IMR-90 (cell line): ENCODE measurements around the gene GNAT3. TPM values are rescaled to one million over a fixed set of nuclear protein-coding genes. Genes with fewer than 3 reads are reported as not detected.
A peak's percentile ranks its signal among the peaks of the same experiment; 100 is the strongest.

Experiments
- ATAC-seq: fragments of 200-7000 bp; cut with Tn5 transposase; 2 replicates; pipeline ENCODE4 v1.9.1; 2020; ENCODE audit warnings: low read depth, mild to moderate bottlenecking, moderate library complexity
- BruUV-seq: library from RNA; stranded (reverse); fragments of 400-500 nt; replicated peaks from 2 replicates; lab custom pipeline; 2021; lab: Mats Ljungman, UMichigan
- CTCF ChIA-PET: fragments of 300-600 bp; formaldehyde crosslinking; extraction: SDS; loops from one replicate; lab custom pipeline; 2021; ENCODE audit warnings: antibody characterized with exemption; lab: Yijun Ruan, JAX
- POLR2A ChIA-PET: fragments of 300-600 bp; sonication (Branson Sonifier 250); formaldehyde crosslinking; loops from one replicate; lab custom pipeline; 2022; ENCODE audit warnings: antibody characterized with exemption; ENCODE audit not compliant: unreplicated experiment; lab: Charles Lee
- DNase-seq: peaks from one replicate; pipeline ENCODE4 v3.0.0; 2013
- H2AFZ ChIP-seq: replicated peaks from 2 replicates; pipeline ENCODE3; 2013; ENCODE audit warnings: low read length, mild to moderate bottlenecking; ENCODE audit not compliant: poor library complexity
- H2AK5ac ChIP-seq: 2 replicates; pipeline ENCODE4 v1.6.1; 2013; ENCODE audit warnings: low read depth, low read length, inconsistent platforms
- H2AK9ac ChIP-seq: replicated peaks from 2 replicates; pipeline ENCODE3; 2013; ENCODE audit warnings: mild to moderate bottlenecking, low read depth, low read length, moderate library complexity; ENCODE audit not compliant: poor library complexity
- H2BK120ac ChIP-seq: 2 replicates; pipeline ENCODE4 v1.6.1; 2013; ENCODE audit warnings: low read depth, low read length, inconsistent platforms
- H2BK15ac ChIP-seq: 3 replicates; pipeline ENCODE4 v1.6.1; 2013; ENCODE audit warnings: low read depth, low read length, inconsistent platforms
- H2BK20ac ChIP-seq: 2 replicates; pipeline ENCODE4 v1.6.1; 2013; ENCODE audit warnings: low read depth, mild to moderate bottlenecking, inconsistent platforms, low read length, moderate library complexity
- H2BK5ac ChIP-seq: 2 replicates; pipeline ENCODE4 v1.6.1; 2013; ENCODE audit warnings: mild to moderate bottlenecking, low read depth, low read length, inconsistent platforms; ENCODE audit not compliant: poor library complexity, severe bottlenecking
- H3K14ac ChIP-seq: replicated peaks from 2 replicates; pipeline ENCODE4 v1.6.1; 2013; ENCODE audit warnings: low read depth, low read length, inconsistent platforms
- H3K18ac ChIP-seq: 2 replicates; pipeline ENCODE4 v1.6.1; 2013; ENCODE audit warnings: low read depth, low read length, control low read depth
- H3K23ac ChIP-seq: 2 replicates; pipeline ENCODE4 v1.6.1; 2013; ENCODE audit warnings: low read depth, low read length, inconsistent platforms
- H3K27ac ChIP-seq: 2 replicates; pipeline ENCODE4 v1.5.1; 2013; ENCODE audit warnings: mild to moderate bottlenecking, control low read depth, low read length; ENCODE audit not compliant: insufficient read depth
- H3K27me3 ChIP-seq: 2 replicates; pipeline ENCODE4 v1.6.1; 2013; ENCODE audit warnings: low read length; ENCODE audit not compliant: control insufficient read depth, insufficient read depth
- H3K36me3 ChIP-seq: 2 replicates; pipeline ENCODE4 v1.6.1; 2013; ENCODE audit warnings: low read length, mixed read lengths; ENCODE audit not compliant: control insufficient read depth, insufficient read depth
- H3K4ac ChIP-seq: 2 replicates; pipeline ENCODE4 v1.6.1; 2013; ENCODE audit warnings: low read depth, low read length, inconsistent platforms
- H3K4me1 ChIP-seq: 2 replicates; pipeline ENCODE4 v1.6.1; 2013; ENCODE audit warnings: low read length, mixed read lengths; ENCODE audit not compliant: control insufficient read depth, insufficient read depth
- H3K4me2 ChIP-seq: 2 replicates; pipeline ENCODE4 v1.6.1; 2013; ENCODE audit warnings: low read depth, mild to moderate bottlenecking, control low read depth, low read length, moderate library complexity
- H3K4me3 ChIP-seq: 2 replicates; pipeline ENCODE4 v1.5.1; 2013; ENCODE audit warnings: low read depth, mild to moderate bottlenecking, control low read depth, low read length, moderate library complexity; ENCODE audit not compliant: insufficient read depth
- H3K56ac ChIP-seq: 2 replicates; pipeline ENCODE4 v1.6.1; 2013; ENCODE audit warnings: low read length, inconsistent platforms; ENCODE audit not compliant: insufficient read depth; ENCODE audit errors: extremely low read depth
- H3K79me1 ChIP-seq, 2 experiments: 2 replicates each; pipeline ENCODE4 v1.6.1; 2013; ENCODE audit warnings: low read length in 2 of 2, inconsistent platforms in 1 of 2, low read depth in 1 of 2
- H3K9ac ChIP-seq: 2 replicates; pipeline ENCODE4 v1.6.1; 2013; ENCODE audit warnings: low read depth, low read length, control low read depth
- H3K9me1 ChIP-seq: 2 replicates; pipeline ENCODE4 v1.6.1; 2013; ENCODE audit warnings: low read length, inconsistent platforms; ENCODE audit not compliant: insufficient read depth
- H3K9me3 ChIP-seq: 2 replicates; pipeline ENCODE4 v1.6.1; 2013; ENCODE audit warnings: low read length; ENCODE audit not compliant: control insufficient read depth, insufficient read depth
- H4K20me1 ChIP-seq: 2 replicates; pipeline ENCODE4 v1.6.1; 2013; ENCODE audit warnings: low read length, inconsistent platforms; ENCODE audit not compliant: insufficient read depth
- H4K5ac ChIP-seq: 2 replicates; pipeline ENCODE4 v1.6.1; 2013; ENCODE audit warnings: mild to moderate bottlenecking, low read depth, low read length, control low read depth
- H4K8ac ChIP-seq, 2 experiments: 2 replicates each; pipeline ENCODE4 v1.6.1; 2013; ENCODE audit warnings: low read depth in 2 of 2, low read length in 2 of 2, control low read depth in 1 of 2, inconsistent platforms in 1 of 2
- H4K91ac ChIP-seq: 2 replicates; pipeline ENCODE4 v1.6.1; 2013; ENCODE audit warnings: low read depth, low read length, inconsistent platforms; ENCODE audit not compliant: insufficient read depth
- BHLHE40 ChIP-seq: fragments of 150-350 bp; IDR thresholded peaks from 2 replicates; pipeline ENCODE4 v1.6.1; 2016; ENCODE audit warnings: mild to moderate bottlenecking, low read depth, low read length
- CEBPB ChIP-seq: IDR thresholded peaks from 2 replicates; pipeline ENCODE4 v1.6.1; 2012; ENCODE audit warnings: low read depth, low read length, improper control_type of control experiment
- MXI1 ChIP-seq: IDR thresholded peaks from 2 replicates; pipeline ENCODE4 v1.6.1; 2012; ENCODE audit warnings: low read depth, mild to moderate bottlenecking, low read length, moderate library complexity, borderline replicate concordance
- POLR2A ChIP-seq: IDR thresholded peaks from 2 replicates; pipeline ENCODE4 v1.6.1; 2012; ENCODE audit warnings: mild to moderate bottlenecking, low read depth, low read length
- RAD21 ChIP-seq: IDR thresholded peaks from 2 replicates; pipeline ENCODE4 v1.6.1; 2012; ENCODE audit warnings: low read length, improper control_type of control experiment
- dilution Hi-C: fragments of 300-500 bp; cut with HindIII; formaldehyde crosslinking; loops from one replicate; pipeline ENCODE4 v1.14.3; 2018; ENCODE audit warnings: low sequenced_read_pairs; ENCODE audit not compliant: unreplicated experiment
- in situ Hi-C: fragments of 300-500 bp; cut with MboI; formaldehyde crosslinking; loops from 3 replicates; pipeline ENCODE4 v1.14.3; 2019; ENCODE audit warnings: low sequenced_read_pairs, inconsistent platforms, mixed read lengths
- intact Hi-C: fragments of 100-400 bp; cut with micrococcal nuclease; formaldehyde crosslinking; loops from 2 replicates; pipeline ENCODE4 v1.10.0; 2022
- polyA plus RNA-seq, 3 experiments: library from polyadenylated mRNA; depleted of rRNA; stranded (reverse); fragments of >200 nt; gene quantifications; 2 replicates each; pipeline ENCODE4 v1.2.3, GENCODE V29; 2012; ENCODE audit warnings: low replicate concordance in 1 of 3
- total RNA-seq: library from RNA; depleted of rRNA; stranded (reverse); fragments of >200 nt; gene quantifications from 2 replicates; pipeline ENCODE4 v1.2.3, GENCODE V29; 2012
- TF ChIP-seq, protein P1 (sequence below): fragments of 150-350 bp; IDR thresholded peaks from 2 replicates; pipeline ENCODE4 v1.6.1; 2016; ENCODE audit warnings: low read depth, mild to moderate bottlenecking, low read length, moderate library complexity, borderline replicate concordance

The GNAT3 gene
- total and polyA plus RNA-seq, 2 of the 4 experiments (the other 2 are of a cell fraction) = not detected

- H2AK9ac ChIP-seq = no peak overlapping the region
- no peak overlapping the region for H2BK5ac ChIP-seq
- no peak for TF ChIP-seq MXI1
- TF ChIP-seq POLR2A = no peak
- TF ChIP-seq RAD21 = no peak
- TF ChIP-seq CEBPB = no peak
- TF ChIP-seq, protein P1, sequence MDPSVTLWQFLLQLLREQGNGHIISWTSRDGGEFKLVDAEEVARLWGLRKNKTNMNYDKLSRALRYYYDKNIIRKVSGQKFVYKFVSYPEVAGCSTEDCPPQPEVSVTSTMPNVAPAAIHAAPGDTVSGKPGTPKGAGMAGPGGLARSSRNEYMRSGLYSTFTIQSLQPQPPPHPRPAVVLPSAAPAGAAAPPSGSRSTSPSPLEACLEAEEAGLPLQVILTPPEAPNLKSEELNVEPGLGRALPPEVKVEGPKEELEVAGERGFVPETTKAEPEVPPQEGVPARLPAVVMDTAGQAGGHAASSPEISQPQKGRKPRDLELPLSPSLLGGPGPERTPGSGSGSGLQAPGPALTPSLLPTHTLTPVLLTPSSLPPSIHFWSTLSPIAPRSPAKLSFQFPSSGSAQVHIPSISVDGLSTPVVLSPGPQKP = no peak
- TF ChIP-seq BHLHE40 = no peak
- intact Hi-C loops (no loop called here), in situ Hi-C loops (no loop called here), dilution Hi-C loops (no loop called here)
- no peaks in the 10 kb centered on the region for H3K9me1 ChIP-seq
- no TSS peak for BruUV-seq
- no peaks in the 10 kb centered on the region for H3K36me3 ChIP-seq
- no peak overlapping the region for H2AK5ac ChIP-seq
- no peak overlapping the region for H3K4me3 ChIP-seq
- no peak overlapping the region for H2BK120ac ChIP-seq
- H3K4me1 ChIP-seq = no peaks in the 10 kb centered on the region
- DNase-seq = peak; percentile 3
- H3K23ac ChIP-seq = no peak overlapping the region
- no peaks in the 10 kb centered on the region for H4K20me1 ChIP-seq
- H2BK15ac ChIP-seq = no peak overlapping the region
- H3K9ac ChIP-seq = no peak overlapping the region
- H3K27me3 ChIP-seq = no peaks in the 10 kb centered on the region
- no peak overlapping the region for H2BK20ac ChIP-seq
- POLR2A ChIA-PET = no interaction called here
- no peaks in the 10 kb centered on the region for H3K79me1 ChIP-seq
- H3K27ac ChIP-seq = no peak overlapping the region
- CTCF ChIA-PET = interaction anchor here (0.5 kb wide), 1 partner anchor 1525 kb away, joined by 3 read pairs; no protein-coding TSS in a partner anchor
- no peak overlapping the region for H4K91ac ChIP-seq
- no peak overlapping the region for H3K14ac ChIP-seq
- no peak overlapping the region for H2AFZ ChIP-seq
- H4K8ac ChIP-seq = 0 out of 4 replicates have a peak overlapping the region, but pooled peaks of 1 of the 2 experiments have one; percentile 25
- ATAC-seq = peak; percentile 35; the same call in 1 of the 2 replicates
- no peak overlapping the region for H3K4ac ChIP-seq
- no peak overlapping the region for H3K18ac ChIP-seq
- H3K56ac ChIP-seq = no peak overlapping the region
- no peak overlapping the region for H4K5ac ChIP-seq
- H3K9me3 ChIP-seq = no peaks in the 10 kb centered on the region; the same call in 1 of the 2 replicates
- no peak overlapping the region for H3K4me2 ChIP-seq
Measured at GRCh38 chr7:80548840-80549530, 37.1 kb upstream of the GNAT3 start.
